Gastroesophageal sphincter (tissue), 3 donors: ENCODE measurements around the gene RAB6D.
"Not testable (repeated sequence)": the region's sequence is repeated elsewhere in the genome, so short reads cannot be mapped to it uniquely, and the experiment has no call there.

Source experiments
- CTCF ChIP-seq, 4 experiments: fragments of 200-600 bp in 2 of 4; fragments of 450-650 bp in 2 of 4; sonication (generic) in 1 of 4; IDR thresholded peaks; one replicate each; pipeline ENCODE4 v1.5.1; 2017 to 2019; ENCODE audit warnings: antibody characterized with exemption in 4 of 4, mild to moderate bottlenecking in 2 of 4, moderate library complexity in 2 of 4
- POLR2A ChIP-seq, 2 donors: fragments of 450-650 bp; IDR thresholded peaks; one replicate each; pipeline ENCODE4 v1.6.1; 2017; ENCODE audit warnings: antibody characterized with exemption in 2 of 2, mild to moderate bottlenecking in 2 of 2, moderate library complexity in 1 of 2
- POLR2AphosphoS5 ChIP-seq: sonication (generic); formaldehyde crosslinking; IDR thresholded peaks from one replicate; pipeline ENCODE4 v1.6.1; 2017; ENCODE audit warnings: antibody characterized with exemption

GRCh38 chr2:131363213-131363612, 755 bp downstream of the RAB6D start:
- not testable (repeated sequence) for TF ChIP-seq POLR2A (IDR thresholded peaks at IDR 0.05); CTCF (IDR thresholded peaks at IDR 0.05); POLR2AphosphoS5
